Esophagus squamous epithelium (tissue), 5 donors: ENCODE data around the gene ULBP1. TPM values are rescaled to one million over a fixed set of nuclear protein-coding genes. Genes with fewer than 3 reads are reported as not detected.
"Not testable (repeated sequence)": the region's sequence is repeated elsewhere in the genome, so short reads cannot be mapped to it uniquely, and the experiment has no call there.

Source experiments
- DNase-seq: peaks from one replicate; lab custom pipeline; 2025; lab: John Stamatoyannopoulos, UW
- H3K27ac ChIP-seq, 4 donors: fragments of 200-600 bp; sonication (generic); one replicate each; pipeline ENCODE4 v1.5.1; 2016 to 2019; ENCODE audit warnings: mild to moderate bottlenecking in 1 of 4
- H3K27me3 ChIP-seq, 4 donors: fragments of 200-600 bp; sonication (generic); 1 replicate in 3 of 4; 2 replicates in 1 of 4; pipeline versions ENCODE4 v1.5.1 to v1.6.0; 2017 to 2021; ENCODE audit warnings: antibody characterized with exemption in 1 of 4
- H3K36me3 ChIP-seq, 3 donors: fragments of 200-600 bp; sonication (generic); one replicate each; pipeline ENCODE4 v1.5.1; 2016 to 2019
- H3K4me1 ChIP-seq, 3 donors: fragments of 200-600 bp; sonication (generic); one replicate each; pipeline ENCODE4 v1.5.1; 2017 to 2019
- H3K4me3 ChIP-seq, 4 donors: fragments of 200-600 bp; sonication (generic); 1 replicate in 3 of 4; 2 replicates in 1 of 4; pipeline ENCODE4 v1.5.1; 2016 to 2019; ENCODE audit warnings: mild to moderate bottlenecking in 2 of 4, moderate library complexity in 1 of 4
- H3K9me3 ChIP-seq, 3 donors: fragments of 200-600 bp; sonication (generic); one replicate each; pipeline ENCODE4 v1.5.1; 2016 to 2019
- POLR2A ChIP-seq, 4 donors: fragments of 450-650 bp; IDR thresholded peaks; one replicate each; pipeline ENCODE4 v1.6.1; 2017; ENCODE audit warnings: antibody characterized with exemption in 4 of 4, mild to moderate bottlenecking in 4 of 4, moderate library complexity in 3 of 4
- WGBS, 2 donors: methylation state at CpG; one replicate each; pipeline ENCODE4 v1.1.5; 2018; 5-methylcytosine and 5-hydroxymethylcytosine counted together
- intact Hi-C: fragments of 100-400 bp; cut with DNase I; formaldehyde crosslinking; loops from one replicate; pipeline ENCODE4 v1.15.0; 2022
- total RNA-seq, 4 donors: library from RNA; depleted of rRNA; stranded (reverse); fragments of >200 nt; gene quantifications; one replicate each; pipeline ENCODE4 v1.1.0, GENCODE V29; 2016
- TF ChIP-seq, protein P1 (sequence below), 6 experiments: fragments of 450-650 bp in 4 of 6; fragments of 200-600 bp in 2 of 6; sonication (generic) in 2 of 6; IDR thresholded peaks; one replicate each; pipeline ENCODE4 v1.5.1; 2016 to 2019; ENCODE audit warnings: antibody characterized with exemption in 6 of 6, mild to moderate bottlenecking in 4 of 6, moderate library complexity in 4 of 6
- donor health status: DM: yes; HTN: yes; CAD: no.

The ULBP1 gene
- total RNA-seq, 4 donors from 2014 or later = 0.26 to 0.27 TPM; not detected in 2

GRCh38 chr6:149924206-149924932 lies 39.4 kb upstream of the ULBP1 start:
- no peak for DNase-seq
- Histone ChIP-seq H3K36me3 (peaks cover 0 to 1% (median 0%) of the 10 kb centered on the region in 3 donors), H3K4me1 (peaks cover 16 to 46% (median 24%) of the 10 kb centered on the region in 3 donors), H3K9me3 (no peaks in the 10 kb centered on the region), H3K27ac (peak overlapping the region in 2 of 4 donors; percentile 77 to 85), H3K27me3 (peaks cover 0 to 34% (median 2%) of the 10 kb centered on the region in 4 donors), H3K4me3 (no peak overlapping the region)
- TF ChIP-seq, protein P1, sequence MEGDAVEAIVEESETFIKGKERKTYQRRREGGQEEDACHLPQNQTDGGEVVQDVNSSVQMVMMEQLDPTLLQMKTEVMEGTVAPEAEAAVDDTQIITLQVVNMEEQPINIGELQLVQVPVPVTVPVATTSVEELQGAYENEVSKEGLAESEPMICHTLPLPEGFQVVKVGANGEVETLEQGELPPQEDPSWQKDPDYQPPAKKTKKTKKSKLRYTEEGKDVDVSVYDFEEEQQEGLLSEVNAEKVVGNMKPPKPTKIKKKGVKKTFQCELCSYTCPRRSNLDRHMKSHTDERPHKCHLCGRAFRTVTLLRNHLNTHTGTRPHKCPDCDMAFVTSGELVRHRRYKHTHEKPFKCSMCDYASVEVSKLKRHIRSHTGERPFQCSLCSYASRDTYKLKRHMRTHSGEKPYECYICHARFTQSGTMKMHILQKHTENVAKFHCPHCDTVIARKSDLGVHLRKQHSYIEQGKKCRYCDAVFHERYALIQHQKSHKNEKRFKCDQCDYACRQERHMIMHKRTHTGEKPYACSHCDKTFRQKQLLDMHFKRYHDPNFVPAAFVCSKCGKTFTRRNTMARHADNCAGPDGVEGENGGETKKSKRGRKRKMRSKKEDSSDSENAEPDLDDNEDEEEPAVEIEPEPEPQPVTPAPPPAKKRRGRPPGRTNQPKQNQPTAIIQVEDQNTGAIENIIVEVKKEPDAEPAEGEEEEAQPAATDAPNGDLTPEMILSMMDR (IDR thresholded peaks at IDR 0.05) = no peak
- no peak for TF ChIP-seq POLR2A (IDR thresholded peaks at IDR 0.05)
- intact Hi-C loops = loop anchor here (5.0 kb wide), 1 partner anchor 87 kb away; no protein-coding TSS in a partner anchor
- 93 to 100% methylated on average over 4 to 7 of the region's 9 CpGs for WGBS, 2 donors

- Histone ChIP-seq H3K4me1 (peaks cover 16 to 46% (median 24%) of the 10 kb centered on the region in 3 donors), H3K27me3 (peaks cover 0 to 39% (median 4%) of the 10 kb centered on the region in 4 donors), H3K27ac (peak overlapping the region in 3 of 4 donors; percentile 77 to 85 (median 81)), H3K36me3 (no peaks in the 10 kb centered on the region), H3K4me3 (no peak overlapping the region), H3K9me3 (no peaks in the 10 kb centered on the region)
- WGBS, 2 donors = 80 to 96% methylated on average over 1 to 4 of the region's 4 CpGs
- no peak for DNase-seq
- intact Hi-C loops = loop anchor here (5.0 kb wide), 1 partner anchor 88 kb away; no protein-coding TSS in a partner anchor
- TF ChIP-seq, protein P1 (IDR thresholded peaks at IDR 0.05) = no peak
- no peak for TF ChIP-seq POLR2A (IDR thresholded peaks at IDR 0.05)
Observed at GRCh38 chr6:149924933-149925252, 38.9 kb upstream of the ULBP1 start.

GRCh38 chr6:149925253-149925973 lies 38.3 kb upstream of the ULBP1 start:
- intact Hi-C loops = no loop called here

GRCh38 chr6:149925974-149926777 lies 37.6 kb upstream of the ULBP1 start:
- H3K36me3 ChIP-seq = no peaks in the 10 kb centered on the region
- peak; percentile 24 for DNase-seq
- peak overlapping the region; percentile 42 to 85 (median 79) for H3K27ac ChIP-seq
- TF ChIP-seq, protein P1 (IDR thresholded peaks at IDR 0.05) = peak; percentile 83 to 99 (median 96)
- TF ChIP-seq POLR2A (IDR thresholded peaks at IDR 0.05) = peak in 1 of 4 donors; percentile 17
- peaks cover 0 to 52% (median 4%) of the 10 kb centered on the region in 4 donors for H3K27me3 ChIP-seq
- no peaks in the 10 kb centered on the region for H3K9me3 ChIP-seq
- peak overlapping the region; percentile 48 to 65 (median 57) for H3K4me3 ChIP-seq
- H3K4me1 ChIP-seq = peaks cover 16 to 46% (median 24%) of the 10 kb centered on the region in 3 donors
- WGBS, 2 donors = 3 to 5% methylated on average over 14 to 15 of the region's 31 CpGs
- intact Hi-C loops = no loop called here

More at GRCh38 chr6:149925253-149925973, 38.3 kb upstream of the ULBP1 start:
- Histone ChIP-seq H3K4me1 (peaks cover 16 to 46% (median 24%) of the 10 kb centered on the region in 3 donors), H3K36me3 (no peaks in the 10 kb centered on the region), H3K4me3 (peak overlapping the region; percentile 48 to 65 (median 57)), H3K9me3 (no peaks in the 10 kb centered on the region), H3K27me3 (peaks cover 0 to 44% (median 4%) of the 10 kb centered on the region in 4 donors), H3K27ac (peak overlapping the region; percentile 42 to 85 (median 79))
- no peak for TF ChIP-seq POLR2A (IDR thresholded peaks at IDR 0.05)
- TF ChIP-seq, protein P1 (IDR thresholded peaks at IDR 0.05) = no peak
- WGBS, 2 donors = 35 to 38% methylated on average over 2 to 5 of the region's 34 CpGs
- no peak for DNase-seq

DNA sequence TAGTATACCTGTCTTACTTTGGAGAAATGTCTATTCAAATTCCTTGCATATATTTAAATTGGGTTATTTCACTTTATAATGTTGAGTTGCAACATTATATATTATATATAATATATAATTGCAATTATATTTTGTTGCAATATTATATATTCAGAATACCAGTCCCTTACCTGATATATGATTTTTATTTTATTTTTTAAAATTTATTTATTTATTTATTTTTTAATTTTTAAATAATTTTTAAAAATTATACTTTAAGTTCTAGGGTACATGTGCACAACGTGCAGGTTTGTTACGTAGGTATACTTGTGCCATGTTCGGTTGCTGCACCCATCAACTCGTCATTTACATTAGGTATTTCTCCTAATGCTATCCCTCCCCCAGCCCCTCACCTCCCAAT lies 36.7 kb upstream of the ULBP1 start:
- Histone ChIP-seq H3K27me3 (peaks cover 0 to 58% (median 4%) of the 10 kb centered on the region in 4 donors), H3K4me1 (peaks cover 16 to 44% (median 24%) of the 10 kb centered on the region in 3 donors)
- DNase-seq, H3K36me3 ChIP-seq, H3K4me3 ChIP-seq, intact Hi-C loops, H3K9me3 ChIP-seq, H3K27ac ChIP-seq: not testable (repeated sequence)
- WGBS, 2 donors = 78 to 83% methylated on average over 4 of the region's 4 CpGs
